ENCODE data around the gene ATF3. TPM values are rescaled to one million over a fixed set of nuclear protein-coding genes. Genes with fewer than 3 reads are reported as not detected.

Gene ATF3
- total RNA-seq, 4 donors from 2014 or later, result 1.8 to 42.6 (median 24.4) TPM

Other genes with a start within 250 kb of the ATF3 start
- gene PACC1, start 193.9 kb upstream of the ATF3 start, total RNA-seq, result 10 to 100 TPM in 1 of 4 donors, 1 to 10 TPM in 3; 1.5 to 10.9 (median 7.2) TPM
- gene NENF, start 175.8 kb upstream of the ATF3 start, total RNA-seq, result 100 to 1,000 TPM in 2 of 4 donors, 10 to 100 TPM in 2; 35.0 to 180 (median 122) TPM
- gene BATF3, start 91.1 kb downstream of the ATF3 start, total RNA-seq, result 10 to 100 TPM in 1 of 4 donors, 1 to 10 TPM in 2, not detected in 1; 3.0 to 10.3 (median 3.5) TPM
- gene NSL1, start 183.0 kb downstream of the ATF3 start, total RNA-seq, result 10 to 100 TPM; 39.1 to 73.8 (median 60.5) TPM
- 10 to 100 TPM in 3 of 4 donors, 1 to 10 TPM in 1; 8.2 to 27.4 (median 17.5) TPM for gene TATDN3, start 183.1 kb downstream of the ATF3 start, total RNA-seq
- not detected for gene SPATA45, start 238.9 kb downstream of the ATF3 start, total RNA-seq
- 10 to 100 TPM in 2 of 4 donors, 1 to 10 TPM in 2; 2.0 to 28.9 (median 7.6) TPM for gene FLVCR1, start 249.5 kb downstream of the ATF3 start, total RNA-seq

Data from uterus (tissue), 4 donors.